Activated naive CD4-positive, alpha-beta T cell treated with anti-CD3 and anti-CD28 coated beads, Interleukin-2, amount 10 ng/mL, durations not matched to agents 7 days and 5 days (primary cell): ENCODE data around the gene NDUFAF3.
A peak's percentile ranks its signal among the peaks of the same experiment; 100 is the strongest.

Experiments used
- CTCF ChIA-PET: fragments of 350-600 bp; sonication (Branson Sonifier 250); formaldehyde crosslinking; loops from one replicate; lab custom pipeline; 2021; ENCODE audit warnings: antibody characterized with exemption; lab: Charles Lee
- DNase-seq: peaks from one replicate; pipeline ENCODE4 v3.0.0-alpha.2; 2020
- H3K27ac Mint-ChIP-seq: one replicate; pipeline ENCODE4 v1.8.0; 2021; ENCODE audit warnings: mild to moderate bottlenecking, moderate library complexity, mixed read lengths
- H3K27me3 Mint-ChIP-seq: one replicate; pipeline ENCODE4 v1.8.0; 2021; ENCODE audit warnings: mild to moderate bottlenecking, mixed read lengths
- H3K36me3 Mint-ChIP-seq: one replicate; pipeline ENCODE4 v1.8.0; 2021; ENCODE audit warnings: mixed read lengths
- H3K4me1 Mint-ChIP-seq: one replicate; pipeline ENCODE4 v1.8.0; 2021; ENCODE audit warnings: mixed read lengths
- H3K4me3 Mint-ChIP-seq: one replicate; pipeline ENCODE4 v1.8.0; 2021; ENCODE audit warnings: mild to moderate bottlenecking, moderate library complexity, mixed read lengths
- H3K9me3 Mint-ChIP-seq: one replicate; pipeline ENCODE4 v1.8.0; 2021; ENCODE audit warnings: mixed read lengths

The NDUFAF3 gene

DNA sequence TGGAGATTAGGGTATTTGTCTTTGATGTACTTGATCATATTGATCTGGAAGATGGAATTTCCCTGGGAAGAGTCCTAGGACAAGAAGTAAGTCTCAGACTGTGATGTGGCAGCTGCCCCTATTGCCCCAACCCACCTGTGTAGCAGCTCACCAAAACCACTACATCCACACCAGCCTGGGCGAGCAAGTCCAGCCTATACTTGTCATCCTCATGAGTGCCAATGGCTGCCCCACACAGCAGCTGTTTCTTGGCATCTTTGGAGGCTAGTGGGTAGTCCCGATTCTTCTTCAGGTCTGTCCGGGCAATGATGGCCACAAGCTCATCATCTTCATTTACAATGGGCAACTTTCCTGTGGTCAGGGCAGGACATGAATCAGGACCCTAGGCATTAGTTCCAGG lies 4.6 kb downstream of the NDUFAF3 start:
- H3K36me3 Mint-ChIP-seq = peaks cover 63% of the 10 kb centered on the region
- H3K27ac Mint-ChIP-seq = peak overlapping the region; percentile 37
- DNase-seq = no peak
- CTCF ChIA-PET = no interaction called here
- no peaks in the 10 kb centered on the region for H3K27me3 Mint-ChIP-seq
- no peak overlapping the region for H3K4me3 Mint-ChIP-seq
- H3K9me3 Mint-ChIP-seq = no peaks in the 10 kb centered on the region
- peaks cover 63% of the 10 kb centered on the region for H3K4me1 Mint-ChIP-seq

DNA sequence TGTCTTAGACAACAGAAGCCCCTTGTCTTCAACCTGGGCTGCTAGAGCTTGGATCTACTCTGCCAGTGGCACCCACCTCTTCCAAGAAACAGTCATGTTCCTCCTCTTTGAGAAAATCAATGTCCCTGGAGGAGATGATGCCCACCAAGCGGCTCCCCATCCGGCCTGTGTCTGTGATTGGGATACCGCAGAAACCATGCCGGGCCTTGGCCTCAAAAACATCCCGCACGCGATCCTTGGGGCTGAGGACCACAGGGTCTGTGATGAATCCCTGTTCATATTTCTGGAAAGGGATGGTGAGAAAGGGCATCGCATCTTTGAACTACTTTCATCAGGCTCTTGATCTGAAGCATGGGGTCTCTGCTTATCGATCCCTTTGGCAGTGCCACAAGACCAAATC lies 5.7 kb downstream of the NDUFAF3 start:
- H3K4me3 Mint-ChIP-seq = no peak overlapping the region
- no peaks in the 10 kb centered on the region for H3K27me3 Mint-ChIP-seq
- DNase-seq = no peak
- CTCF ChIA-PET = no interaction called here
- H3K36me3 Mint-ChIP-seq = peaks cover 67% of the 10 kb centered on the region
- peaks cover 59% of the 10 kb centered on the region for H3K4me1 Mint-ChIP-seq
- no peak overlapping the region for H3K27ac Mint-ChIP-seq
- H3K9me3 Mint-ChIP-seq = no peaks in the 10 kb centered on the region

DNA sequence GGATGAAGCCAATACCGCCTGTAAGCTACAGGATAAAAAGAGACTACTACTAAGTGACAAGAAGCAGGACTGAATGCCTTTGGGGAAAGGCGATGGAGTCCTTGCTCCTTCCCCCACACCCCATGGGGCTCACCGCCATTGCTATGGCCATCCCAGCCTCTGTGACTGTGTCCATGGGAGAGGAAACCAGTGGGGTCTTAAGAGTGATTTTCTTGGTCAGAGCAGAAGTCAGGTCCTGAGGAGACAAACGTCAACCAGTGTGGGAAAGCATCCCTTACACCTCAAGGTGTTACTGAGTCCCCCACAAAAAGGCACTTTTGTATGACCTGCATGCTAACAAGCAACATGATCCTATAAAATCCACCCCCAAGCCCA lies 6.4 kb downstream of the NDUFAF3 start:
- Mint-ChIP-seq H3K27me3 (no peaks in the 10 kb centered on the region), H3K27ac (peak overlapping the region; percentile 87), H3K4me1 (peaks cover 53% of the 10 kb centered on the region), H3K4me3 (peak overlapping the region; percentile 85), H3K9me3 (no peaks in the 10 kb centered on the region), H3K36me3 (peaks cover 65% of the 10 kb centered on the region)
- DNase-seq = no peak
- CTCF ChIA-PET = interaction anchor here (0.6 kb wide), 1 partner anchor 44 kb away, joined by 3 read pairs; no protein-coding TSS in a partner anchor

DNA sequence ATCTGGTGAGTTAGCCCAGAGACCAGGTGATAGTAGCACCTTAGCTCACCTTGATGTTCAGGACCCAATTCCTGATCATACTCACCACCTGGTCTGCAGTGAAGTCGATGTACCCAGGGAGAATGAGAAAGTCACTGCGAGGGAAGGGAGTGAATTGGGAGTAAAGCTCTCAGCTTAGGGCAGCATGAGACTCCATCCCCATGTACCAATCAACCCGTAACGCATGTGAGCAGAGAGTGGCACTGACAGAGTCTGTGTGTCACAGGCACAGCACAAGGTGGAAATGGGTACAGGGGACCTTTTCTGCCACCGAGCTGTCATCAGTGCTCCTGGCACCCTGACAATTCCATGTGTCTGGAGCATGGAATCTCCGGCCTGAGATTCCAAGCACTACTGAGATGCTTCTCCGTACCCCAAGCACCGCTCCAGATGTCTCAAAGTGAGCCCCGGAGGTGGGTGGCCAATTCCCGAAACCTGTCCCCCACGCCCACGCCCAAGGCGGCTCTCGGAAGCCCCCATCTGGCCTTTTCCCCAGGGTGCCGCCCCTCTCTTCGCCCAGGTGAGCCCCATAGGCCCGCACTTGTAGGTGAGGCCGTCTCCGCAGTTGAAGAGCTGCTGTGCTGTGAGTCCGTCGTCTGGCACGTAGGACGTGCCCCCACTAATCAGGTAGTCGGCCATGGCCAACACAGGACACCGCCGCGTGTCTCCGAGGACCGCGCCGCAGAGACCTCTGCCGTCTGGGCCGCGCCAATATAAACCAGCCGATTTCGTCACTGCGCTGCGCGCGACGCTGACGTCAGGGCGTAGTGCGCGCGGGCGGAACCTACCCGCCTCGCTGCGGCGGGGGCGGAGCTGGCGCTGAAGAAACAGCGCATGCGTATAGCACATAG lies 7.0 kb downstream of the NDUFAF3 start, which contains the start of gene IMPDH2:
TSS of gene IMPDH2 (minus strand) at position 726 of the 890 bp plus-strand sequence. CDS start at position 678, 48 bp downstream.
- Mint-ChIP-seq H3K4me3 (peak within 1 kb of the TSS; percentile 85), H3K9me3 (no peaks in the 10 kb centered on the region)

DNA sequence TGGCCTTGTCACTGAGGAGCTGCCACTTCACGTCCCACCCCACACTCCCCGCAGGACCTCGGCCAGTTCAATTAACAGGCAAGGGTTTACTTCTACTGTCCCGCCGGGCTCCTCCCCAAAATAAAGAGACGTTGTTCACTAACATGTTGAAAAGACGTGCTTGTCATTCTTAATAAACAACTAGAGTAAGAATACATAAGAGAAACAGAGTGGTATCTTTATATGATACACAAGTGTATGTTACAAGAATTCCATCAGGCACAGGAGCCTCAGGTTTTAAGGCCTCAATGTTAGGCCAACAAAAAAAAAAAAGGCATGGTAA lies 7.6 kb downstream of the NDUFAF3 start:
- peaks cover 56% of the 10 kb centered on the region for H3K36me3 Mint-ChIP-seq
- H3K4me1 Mint-ChIP-seq = peaks cover 44% of the 10 kb centered on the region
- H3K27ac Mint-ChIP-seq = peak overlapping the region; percentile 87
- CTCF ChIA-PET = interaction anchor here (0.5 to 1.3 kb wide), 6 partner anchors 9 to 315 kb away, joined by 3 to 10 read pairs (median 4); partner anchors contain the start of gene QRICH1
- no peak for DNase-seq
- H3K27me3 Mint-ChIP-seq = no peaks in the 10 kb centered on the region
- peak overlapping the region; percentile 85 for H3K4me3 Mint-ChIP-seq
- no peaks in the 10 kb centered on the region for H3K9me3 Mint-ChIP-seq

More for the DNA sequence above, 7.0 kb downstream of the NDUFAF3 start, which contains the start of gene IMPDH2:
- peak within 1 kb of the TSS; percentile 87 for H3K27ac Mint-ChIP-seq
- peak; percentile 94 for DNase-seq
- H3K4me1 Mint-ChIP-seq = peaks cover 48% of the 10 kb centered on the region
- H3K27me3 Mint-ChIP-seq = no peaks in the 10 kb centered on the region
- CTCF ChIA-PET = interaction anchor here (0.5 to 1.3 kb wide), 7 partner anchors 9 to 316 kb away, joined by 3 to 10 read pairs (median 3); partner anchors contain the start of gene QRICH1
- H3K36me3 Mint-ChIP-seq = peaks cover 60% of the 10 kb centered on the region

DNA sequence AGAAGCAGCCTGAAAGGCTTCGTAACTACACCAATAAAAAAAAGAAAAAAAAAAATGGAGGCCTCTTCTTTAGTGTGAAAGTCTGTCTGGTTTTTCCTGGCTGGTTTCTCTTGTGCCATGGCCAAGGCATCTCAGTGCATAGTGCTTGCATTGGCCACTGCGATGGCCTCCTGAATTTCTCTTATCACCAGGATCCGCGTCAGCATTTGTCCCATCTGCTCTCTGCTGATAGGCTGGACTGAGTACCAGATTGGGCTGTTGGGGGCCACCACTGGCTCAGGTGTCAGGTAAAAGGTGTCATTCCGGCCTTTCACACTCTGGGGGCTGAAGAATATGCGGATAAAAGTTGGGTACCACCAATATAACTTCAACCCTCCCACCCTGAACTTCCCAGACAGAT lies 8.4 kb downstream of the NDUFAF3 start:
- DNase-seq = no peak
- Mint-ChIP-seq H3K36me3 (peaks cover 57% of the 10 kb centered on the region), H3K9me3 (no peaks in the 10 kb centered on the region), H3K27ac (peak overlapping the region; percentile 87), H3K4me1 (peaks cover 38% of the 10 kb centered on the region), H3K27me3 (no peaks in the 10 kb centered on the region), H3K4me3 (no peak overlapping the region)
- CTCF ChIA-PET = no interaction called here

DNA sequence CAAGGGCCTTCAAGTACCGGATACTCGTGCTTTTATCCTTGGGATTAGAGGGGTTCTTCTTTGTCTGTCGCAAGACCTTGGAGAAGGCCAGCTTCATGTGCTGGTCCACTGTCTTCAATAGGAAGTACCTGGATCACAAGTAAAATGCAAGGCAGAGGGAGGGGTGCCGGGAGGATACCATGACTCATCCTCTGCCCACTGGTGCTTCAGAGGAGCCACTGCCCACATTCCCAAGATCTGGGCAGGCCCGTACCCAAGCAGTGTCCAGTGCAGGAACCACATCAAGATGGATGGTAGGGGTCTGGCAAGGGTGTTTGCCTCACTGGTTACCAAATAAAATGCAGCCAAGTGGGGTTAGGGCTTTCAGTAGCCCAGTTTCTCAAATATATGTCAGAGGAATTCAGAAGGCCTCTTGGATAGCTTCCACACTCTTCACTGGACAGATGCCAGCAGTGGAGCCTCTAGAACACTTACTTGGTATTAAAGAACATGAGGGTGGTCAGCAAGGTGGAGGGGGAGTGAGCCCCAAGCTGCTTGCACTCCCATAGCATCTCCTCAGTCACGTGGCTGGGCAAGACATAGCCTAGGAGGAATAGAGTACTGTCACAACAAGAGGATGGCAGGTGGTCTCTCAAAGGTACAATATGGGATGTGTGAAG lies 10.9 kb downstream of the NDUFAF3 start:
- Mint-ChIP-seq H3K27me3 (no peaks in the 10 kb centered on the region), H3K9me3 (no peaks in the 10 kb centered on the region), H3K4me3 (no peak overlapping the region), H3K36me3 (peaks cover 48% of the 10 kb centered on the region), H3K27ac (no peak overlapping the region), H3K4me1 (peaks cover 18% of the 10 kb centered on the region)
- CTCF ChIA-PET = interaction anchor here (0.6 kb wide), 1 partner anchor 82 kb away, joined by 5 read pairs; no protein-coding TSS in a partner anchor
- peak; percentile 14 for DNase-seq

DNA sequence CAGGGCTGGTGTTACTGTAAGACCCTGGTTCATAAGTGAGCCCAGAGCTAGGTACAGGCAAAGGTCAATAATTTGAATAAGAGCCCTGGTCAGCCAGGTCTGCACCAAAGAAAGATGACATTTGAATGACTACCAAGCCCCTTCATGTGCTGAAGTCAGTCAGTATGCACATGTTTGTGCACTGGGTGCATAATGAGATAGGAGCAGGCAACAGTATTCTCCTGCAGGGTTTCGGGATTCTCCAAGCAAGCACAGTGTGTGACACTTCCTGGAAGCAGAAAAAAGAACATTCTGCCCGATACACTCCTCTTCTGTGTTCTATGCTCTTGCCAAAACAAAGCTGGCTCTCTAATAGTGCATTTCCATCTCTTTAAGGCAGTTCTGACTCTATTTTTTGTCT lies 12.7 kb downstream of the NDUFAF3 start:
- Mint-ChIP-seq H3K27ac (no peak overlapping the region), H3K9me3 (no peaks in the 10 kb centered on the region), H3K27me3 (no peaks in the 10 kb centered on the region), H3K4me1 (peaks cover 3% of the 10 kb centered on the region), H3K4me3 (no peak overlapping the region), H3K36me3 (peaks cover 44% of the 10 kb centered on the region)
- CTCF ChIA-PET = no interaction called here
- no peak for DNase-seq

DNA sequence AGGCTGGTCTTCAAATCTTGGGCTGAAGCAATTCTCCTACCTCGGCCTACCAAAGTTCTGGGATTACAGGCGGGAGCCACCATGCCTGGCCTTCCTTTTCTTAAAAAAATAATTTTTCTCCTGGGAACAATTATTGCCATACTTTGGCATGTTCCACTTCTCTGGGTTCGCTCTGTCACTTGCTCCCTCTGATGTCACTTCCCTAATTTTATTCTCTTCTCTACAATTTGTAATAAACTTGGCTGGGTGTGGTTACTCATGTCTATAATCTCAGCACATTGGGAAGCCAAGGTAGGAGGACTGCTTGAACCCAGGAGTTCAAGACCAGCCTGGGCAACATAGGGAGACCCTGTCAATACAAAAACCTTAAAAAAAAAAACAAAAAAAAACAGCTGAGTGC lies 13.4 kb downstream of the NDUFAF3 start:
- no peak for DNase-seq
- peaks cover 45% of the 10 kb centered on the region for H3K36me3 Mint-ChIP-seq
- CTCF ChIA-PET = no interaction called here

DNA sequence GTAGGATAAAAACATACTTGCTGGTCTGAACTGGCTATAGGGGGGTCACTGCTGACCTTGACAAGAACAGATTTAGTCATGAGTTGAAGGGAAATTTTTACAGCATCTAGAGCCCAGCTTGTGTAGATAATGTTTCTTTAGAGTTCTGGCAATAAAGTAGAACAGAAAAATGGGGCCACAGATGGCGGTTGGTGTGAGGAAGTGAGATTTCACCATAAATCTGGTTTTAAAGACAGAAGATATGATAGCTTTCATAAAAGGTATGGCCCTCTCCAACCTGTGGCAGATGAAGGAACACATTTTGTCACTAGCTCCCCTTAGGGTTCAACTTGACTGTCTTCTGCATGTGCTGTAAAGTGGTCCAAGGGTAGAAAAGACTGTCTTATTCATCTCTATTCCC lies 31.6 kb downstream of the NDUFAF3 start:
- Mint-ChIP-seq H3K27ac (no peak overlapping the region), H3K27me3 (no peaks in the 10 kb centered on the region), H3K36me3 (peaks cover 49% of the 10 kb centered on the region), H3K4me3 (no peak overlapping the region), H3K9me3 (no peaks in the 10 kb centered on the region), H3K4me1 (no peaks in the 10 kb centered on the region)
- CTCF ChIA-PET = no interaction called here
- DNase-seq = no peak

More for the DNA sequence above, 13.4 kb downstream of the NDUFAF3 start:
- no peaks in the 10 kb centered on the region for H3K9me3 Mint-ChIP-seq
- no peak overlapping the region for H3K27ac Mint-ChIP-seq
- H3K27me3 Mint-ChIP-seq = no peaks in the 10 kb centered on the region
- peaks cover 1% of the 10 kb centered on the region for H3K4me1 Mint-ChIP-seq
- H3K4me3 Mint-ChIP-seq = no peak overlapping the region

DNA sequence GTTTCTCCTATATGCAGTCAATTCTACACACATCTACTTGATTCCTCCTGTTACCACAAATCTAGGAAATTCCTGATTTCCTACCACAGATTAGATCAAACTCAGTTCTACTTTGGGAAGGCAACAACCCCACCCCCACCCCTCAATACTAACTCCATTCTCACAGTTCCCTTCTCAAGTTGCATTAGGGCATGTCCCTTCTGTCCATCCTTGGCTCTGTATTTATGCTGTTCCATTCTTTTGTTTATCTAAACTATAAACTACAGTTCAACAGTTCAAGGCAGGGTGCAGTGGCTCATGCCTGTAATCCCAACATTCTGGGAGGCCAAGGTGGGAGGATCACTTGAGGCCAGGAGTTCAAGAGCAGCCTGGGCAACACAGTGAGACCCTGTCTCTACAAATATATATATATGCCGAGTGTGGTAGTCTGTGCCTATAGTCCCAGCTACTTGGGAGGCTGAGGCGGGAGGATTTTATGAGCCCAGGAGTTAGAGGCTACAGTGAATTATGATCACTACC lies 32.5 kb downstream of the NDUFAF3 start:
- Mint-ChIP-seq H3K9me3 (no peaks in the 10 kb centered on the region), H3K36me3 (peaks cover 47% of the 10 kb centered on the region), H3K4me3 (no peak overlapping the region), H3K27me3 (no peaks in the 10 kb centered on the region), H3K4me1 (no peaks in the 10 kb centered on the region), H3K27ac (no peak overlapping the region)
- DNase-seq = no peak
- CTCF ChIA-PET = no interaction called here

DNA sequence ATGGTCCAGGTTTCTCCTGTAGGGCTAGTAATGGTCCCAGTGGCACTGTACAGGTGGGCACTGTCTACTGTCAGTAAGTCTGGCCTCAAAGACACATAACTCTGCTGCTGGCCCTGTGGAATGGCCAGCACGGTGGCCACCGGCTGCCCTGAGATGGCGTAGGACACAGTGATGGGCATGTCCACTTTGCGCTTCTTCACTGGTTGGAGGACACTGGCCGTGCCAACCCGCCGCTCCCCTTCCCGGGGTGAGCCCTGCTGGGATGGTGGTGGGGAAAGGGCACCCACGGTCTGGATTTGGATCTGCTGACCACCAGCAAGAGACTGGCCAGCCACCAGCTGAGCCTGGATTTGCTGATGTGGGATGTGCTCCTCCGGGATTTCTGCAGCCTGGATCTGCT lies 35.3 kb downstream of the NDUFAF3 start:
- H3K27ac Mint-ChIP-seq = no peak overlapping the region
- CTCF ChIA-PET = no interaction called here
- H3K36me3 Mint-ChIP-seq = peaks cover 34% of the 10 kb centered on the region

DNA sequence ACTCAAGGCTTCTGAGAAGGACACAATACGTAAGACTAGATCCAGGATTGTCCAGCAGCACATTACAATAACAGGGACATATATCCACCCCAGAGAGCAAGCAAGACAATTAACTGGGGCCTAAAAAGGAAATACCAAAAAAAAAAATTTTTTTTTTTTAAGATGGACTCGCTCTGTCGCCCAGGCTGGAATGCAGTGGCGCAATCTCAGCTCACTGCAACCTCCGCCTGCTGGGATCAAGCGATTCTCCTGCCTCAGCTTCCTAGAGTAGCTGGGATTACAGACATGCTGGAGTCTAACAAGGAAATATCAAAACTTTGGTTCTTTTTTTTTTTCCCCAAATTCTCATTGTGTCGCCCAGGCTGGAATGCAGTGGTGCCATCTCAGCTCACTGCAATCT lies 36.1 kb downstream of the NDUFAF3 start:
- Mint-ChIP-seq H3K27ac (no peak overlapping the region), H3K36me3 (peaks cover 30% of the 10 kb centered on the region), H3K9me3 (no peaks in the 10 kb centered on the region), H3K4me3 (no peak overlapping the region), H3K27me3 (no peaks in the 10 kb centered on the region), H3K4me1 (no peaks in the 10 kb centered on the region)
- CTCF ChIA-PET = no interaction called here
- no peak for DNase-seq

More for the DNA sequence above, 35.3 kb downstream of the NDUFAF3 start:
- DNase-seq = no peak
- H3K4me1 Mint-ChIP-seq = no peaks in the 10 kb centered on the region
- no peak overlapping the region for H3K4me3 Mint-ChIP-seq
- no peaks in the 10 kb centered on the region for H3K9me3 Mint-ChIP-seq
- no peaks in the 10 kb centered on the region for H3K27me3 Mint-ChIP-seq
